GM19025 (cell line): ENCODE results near the gene PRTG.
"Not testable (repeated sequence)": the region's sequence is repeated elsewhere in the genome, so short reads cannot be mapped to it uniquely, and the experiment has no call there.

Source experiments
- ATAC-seq: cut with Tn5 transposase; IDR thresholded peaks from one replicate; pipeline ENCODE4 v1.9.1; 2021; ENCODE audit warnings: mild to moderate bottlenecking, low read depth, moderate library complexity; ENCODE audit not compliant: unreplicated experiment

PRTG gene, protein sequence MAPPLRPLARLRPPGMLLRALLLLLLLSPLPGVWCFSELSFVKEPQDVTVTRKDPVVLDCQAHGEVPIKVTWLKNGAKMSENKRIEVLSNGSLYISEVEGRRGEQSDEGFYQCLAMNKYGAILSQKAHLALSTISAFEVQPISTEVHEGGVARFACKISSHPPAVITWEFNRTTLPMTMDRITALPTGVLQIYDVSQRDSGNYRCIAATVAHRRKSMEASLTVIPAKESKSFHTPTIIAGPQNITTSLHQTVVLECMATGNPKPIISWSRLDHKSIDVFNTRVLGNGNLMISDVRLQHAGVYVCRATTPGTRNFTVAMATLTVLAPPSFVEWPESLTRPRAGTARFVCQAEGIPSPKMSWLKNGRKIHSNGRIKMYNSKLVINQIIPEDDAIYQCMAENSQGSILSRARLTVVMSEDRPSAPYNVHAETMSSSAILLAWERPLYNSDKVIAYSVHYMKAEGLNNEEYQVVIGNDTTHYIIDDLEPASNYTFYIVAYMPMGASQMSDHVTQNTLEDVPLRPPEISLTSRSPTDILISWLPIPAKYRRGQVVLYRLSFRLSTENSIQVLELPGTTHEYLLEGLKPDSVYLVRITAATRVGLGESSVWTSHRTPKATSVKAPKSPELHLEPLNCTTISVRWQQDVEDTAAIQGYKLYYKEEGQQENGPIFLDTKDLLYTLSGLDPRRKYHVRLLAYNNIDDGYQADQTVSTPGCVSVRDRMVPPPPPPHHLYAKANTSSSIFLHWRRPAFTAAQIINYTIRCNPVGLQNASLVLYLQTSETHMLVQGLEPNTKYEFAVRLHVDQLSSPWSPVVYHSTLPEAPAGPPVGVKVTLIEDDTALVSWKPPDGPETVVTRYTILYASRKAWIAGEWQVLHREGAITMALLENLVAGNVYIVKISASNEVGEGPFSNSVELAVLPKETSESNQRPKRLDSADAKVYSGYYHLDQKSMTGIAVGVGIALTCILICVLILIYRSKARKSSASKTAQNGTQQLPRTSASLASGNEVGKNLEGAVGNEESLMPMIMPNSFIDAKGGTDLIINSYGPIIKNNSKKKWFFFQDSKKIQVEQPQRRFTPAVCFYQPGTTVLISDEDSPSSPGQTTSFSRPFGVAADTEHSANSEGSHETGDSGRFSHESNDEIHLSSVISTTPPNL

DNA sequence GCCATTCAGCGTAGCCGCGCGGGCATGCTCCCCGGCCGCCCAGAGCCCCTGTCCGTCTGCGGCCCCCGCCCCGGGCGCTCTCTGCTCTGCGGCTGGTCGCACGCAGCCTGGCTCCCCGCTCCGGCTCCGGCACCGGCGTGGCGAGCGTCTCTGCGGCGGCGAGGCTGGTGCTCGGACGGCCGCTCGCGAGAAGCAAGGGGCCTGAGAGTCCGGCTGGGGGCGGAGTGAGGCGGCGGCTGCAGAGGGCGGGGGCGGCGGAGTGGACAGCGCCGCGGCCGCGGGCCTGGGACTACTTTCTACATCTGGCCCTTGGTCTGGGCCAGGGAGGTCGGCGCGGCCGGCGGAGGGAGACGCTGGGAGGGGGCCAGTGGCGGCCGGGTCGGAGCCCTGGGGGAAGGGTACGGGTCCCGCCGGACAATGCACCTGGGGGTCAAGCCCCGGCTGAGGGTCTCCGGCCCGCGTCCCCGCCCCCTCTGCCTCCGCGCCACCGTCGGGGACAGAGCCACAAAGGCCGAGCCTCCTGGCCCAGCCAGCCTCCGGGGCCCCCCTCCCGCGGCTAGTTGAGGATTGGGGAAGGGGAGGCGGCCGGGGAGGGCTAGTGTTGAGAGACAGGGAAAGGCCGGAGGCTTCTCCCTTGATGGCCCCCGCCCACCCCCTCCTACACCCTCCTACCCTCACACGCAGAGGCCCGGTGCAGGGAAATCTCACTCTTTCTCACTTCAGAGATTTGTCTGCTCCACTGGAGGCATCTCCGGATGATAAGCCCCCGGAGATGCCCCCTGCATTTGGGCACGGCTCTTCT, at the start of gene PRTG:
Gene PRTG, minus strand, starts transcription at position 226 of the 802 bp plus-strand sequence. Its CDS starts 221 bp downstream, at position 5.
- no peak for ATAC-seq

DNA sequence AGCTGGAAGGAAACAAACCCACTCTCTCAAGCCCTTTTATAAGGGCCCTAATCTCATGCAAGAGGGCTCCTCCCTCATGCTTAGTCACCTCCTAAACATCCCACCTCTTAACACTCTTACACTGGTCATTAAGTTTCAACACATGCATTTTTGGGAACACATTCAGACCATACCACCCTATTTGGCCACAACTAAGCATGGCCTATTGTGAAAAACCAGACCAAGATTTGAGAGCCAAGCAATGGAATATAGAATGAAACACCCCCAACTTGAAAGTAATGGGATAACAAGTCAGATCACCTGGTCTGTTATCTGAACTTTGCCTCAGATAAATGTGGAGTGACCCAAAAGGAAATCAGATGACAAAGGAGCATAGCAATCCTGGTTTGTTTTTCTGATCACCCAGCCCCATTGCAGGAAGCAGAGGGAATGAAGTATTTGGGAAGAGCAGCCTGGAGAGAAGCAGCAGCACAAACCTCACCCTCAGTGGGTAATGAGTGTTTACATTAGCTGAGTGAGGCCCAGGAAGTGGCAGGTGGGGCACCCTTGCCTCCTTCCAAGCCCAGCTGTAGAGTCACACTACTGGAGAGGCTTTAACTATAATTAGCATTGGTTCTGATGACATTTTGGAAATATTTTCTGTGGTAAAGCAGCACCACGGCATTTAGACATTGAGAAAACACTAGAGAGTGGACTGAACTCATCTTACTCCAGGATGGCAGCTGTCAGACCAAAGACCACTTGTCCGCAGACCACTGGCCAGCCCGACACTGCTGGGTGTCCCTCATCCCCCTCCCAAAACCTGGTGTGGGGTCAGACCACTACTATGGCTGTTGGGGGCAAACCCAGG, 48.8 kb upstream of the PRTG start:
- ATAC-seq: no peak

DNA sequence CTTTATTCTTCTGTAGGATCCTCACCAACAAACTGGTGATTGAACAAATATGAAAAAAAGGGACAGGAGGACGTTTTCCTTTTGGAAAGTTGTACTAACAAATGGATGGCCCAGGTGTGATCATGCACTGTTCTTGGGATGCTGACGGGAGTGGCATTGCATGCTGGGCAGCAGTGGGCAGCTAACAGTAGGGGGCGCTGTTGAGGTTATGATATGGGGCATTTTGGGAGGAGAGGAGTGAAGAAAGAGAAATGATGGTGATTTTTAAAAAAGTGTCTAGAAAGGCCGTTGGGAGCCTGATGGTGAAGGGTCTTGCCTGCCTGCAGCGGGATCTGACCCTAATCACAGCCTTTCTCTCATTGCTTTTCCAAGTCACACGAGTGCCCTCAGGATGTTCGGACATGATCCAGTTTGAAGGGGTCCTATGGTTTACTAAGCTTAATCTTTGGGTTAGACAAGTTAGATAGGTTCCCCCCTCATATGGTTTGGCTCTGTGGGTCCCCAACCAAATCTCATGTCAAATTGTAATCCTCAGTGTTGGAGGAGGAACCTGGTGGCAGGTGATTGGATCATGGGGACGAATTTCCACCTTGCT, 46.2 kb upstream of the PRTG start:
- ATAC-seq: no peak

DNA sequence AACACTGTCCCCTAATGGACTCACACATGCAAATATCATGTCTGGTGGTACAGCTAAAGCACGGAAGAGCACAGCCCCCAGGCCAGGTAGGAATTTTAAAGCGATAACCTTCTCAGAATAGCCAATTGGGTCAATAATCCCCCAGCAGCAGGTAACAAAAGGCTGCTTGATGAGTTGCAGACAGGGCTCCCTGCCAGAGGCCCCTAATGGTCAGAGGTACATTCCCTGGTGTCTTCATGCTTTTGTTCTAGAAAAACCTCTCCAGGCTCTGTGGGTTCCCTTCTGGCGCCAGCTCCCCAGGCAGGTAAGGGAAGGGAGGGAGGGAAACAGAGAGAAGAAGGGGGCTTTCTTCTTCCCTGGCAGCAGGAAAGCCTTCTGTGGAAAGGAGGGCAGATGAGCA, 43.4 kb upstream of the PRTG start:
- no peak for ATAC-seq

DNA sequence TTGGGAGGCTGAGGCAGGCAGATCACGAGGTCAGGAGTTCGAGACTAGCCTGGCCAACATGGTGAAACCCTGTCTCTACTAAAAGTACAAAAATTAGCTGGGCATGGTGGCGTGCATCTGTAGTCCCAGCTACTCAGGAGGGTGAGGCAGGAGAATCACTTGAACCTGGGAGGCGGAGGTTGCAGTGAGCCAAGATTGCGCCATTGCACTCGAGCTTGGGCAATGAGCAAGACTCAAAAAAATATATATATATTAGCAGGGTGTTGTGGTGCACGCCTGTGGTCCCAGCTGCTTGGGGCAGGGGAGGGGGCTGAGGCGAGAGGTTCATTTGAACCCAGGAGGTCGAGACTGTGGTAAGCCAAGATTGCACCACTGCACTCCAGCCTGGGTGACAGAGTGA, 42.6 kb upstream of the PRTG start:
- not testable (repeated sequence) for ATAC-seq

DNA sequence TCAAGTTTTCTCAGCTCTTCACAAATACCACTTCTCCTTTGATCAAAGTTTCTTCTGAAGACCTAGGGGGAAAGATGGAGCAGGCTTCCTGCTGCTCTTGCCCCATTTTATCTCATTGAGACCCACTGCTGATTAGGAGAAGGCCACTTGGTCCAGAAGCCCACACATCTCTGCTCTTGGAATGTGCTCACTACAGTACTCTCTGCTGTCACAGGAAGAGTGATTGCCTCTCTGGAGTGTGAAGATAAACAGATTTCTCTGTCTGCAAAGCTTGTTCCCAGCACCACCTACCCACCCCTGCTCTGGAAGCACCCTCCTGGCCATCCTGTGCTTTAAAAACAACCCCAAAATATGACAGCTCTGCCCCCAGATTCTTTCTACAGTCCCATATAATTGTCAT, 41.3 kb upstream of the PRTG start:
- ATAC-seq: no peak

DNA sequence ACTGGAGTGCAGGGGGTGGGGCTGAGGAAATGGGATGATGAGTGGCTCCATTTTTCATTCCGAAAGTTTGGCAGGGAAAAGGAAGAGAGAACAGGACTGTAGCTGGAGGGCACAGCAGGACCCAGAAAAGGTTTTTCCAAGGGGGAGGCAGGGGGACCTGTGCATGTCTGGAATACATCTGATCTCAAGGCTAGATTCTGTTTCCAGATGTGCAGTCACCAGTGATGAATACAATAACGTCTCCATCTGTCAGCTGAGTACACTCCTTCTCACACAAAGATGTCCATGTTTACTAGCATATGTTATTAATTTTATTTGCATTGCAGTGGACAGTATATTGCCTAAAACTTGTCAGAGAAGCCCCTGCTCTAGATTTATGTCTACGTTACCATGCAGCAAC, 39.9 kb upstream of the PRTG start:
- ATAC-seq: no peak

DNA sequence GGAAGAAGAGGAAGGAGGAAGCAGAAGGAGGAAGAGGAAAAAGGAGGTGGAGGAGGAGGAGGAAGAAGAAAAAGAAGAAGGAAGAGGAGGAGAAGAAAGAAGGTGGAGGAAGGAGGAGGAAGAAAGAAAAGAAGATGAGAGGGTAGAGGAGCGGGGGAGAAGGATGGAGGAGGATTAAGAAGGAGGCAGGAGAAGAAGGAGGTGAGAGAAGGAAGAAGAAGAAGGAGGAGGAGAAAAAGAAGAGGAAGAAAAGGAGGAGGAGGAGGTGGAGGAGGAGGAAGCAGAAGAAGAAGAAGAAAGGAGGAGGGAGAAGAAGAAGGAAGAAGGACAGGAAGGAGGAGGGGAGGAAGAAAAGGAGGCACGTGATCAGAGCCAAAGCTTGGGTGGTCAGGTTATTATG, 37.3 kb upstream of the PRTG start:
- no peak for ATAC-seq

DNA sequence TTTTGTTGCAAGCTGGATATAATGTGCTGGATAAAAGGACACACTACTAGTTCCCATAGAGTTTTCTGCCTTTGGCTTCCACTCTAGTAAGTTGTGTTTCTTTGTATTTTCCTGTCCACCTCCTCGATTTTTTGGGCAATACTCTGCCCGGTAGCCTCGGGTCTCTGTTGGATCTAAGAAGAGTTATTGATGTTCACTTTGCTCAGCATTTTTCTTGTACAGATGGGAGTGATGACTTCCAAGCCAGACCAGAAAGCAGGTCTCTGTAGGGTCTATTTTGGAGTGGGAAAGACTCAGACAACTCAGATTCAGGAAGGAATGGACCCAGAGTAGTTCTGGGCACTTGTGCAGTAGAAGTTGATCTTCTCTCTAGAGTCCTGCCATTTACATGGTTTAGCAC, 36.0 kb upstream of the PRTG start:
- no peak for ATAC-seq

DNA sequence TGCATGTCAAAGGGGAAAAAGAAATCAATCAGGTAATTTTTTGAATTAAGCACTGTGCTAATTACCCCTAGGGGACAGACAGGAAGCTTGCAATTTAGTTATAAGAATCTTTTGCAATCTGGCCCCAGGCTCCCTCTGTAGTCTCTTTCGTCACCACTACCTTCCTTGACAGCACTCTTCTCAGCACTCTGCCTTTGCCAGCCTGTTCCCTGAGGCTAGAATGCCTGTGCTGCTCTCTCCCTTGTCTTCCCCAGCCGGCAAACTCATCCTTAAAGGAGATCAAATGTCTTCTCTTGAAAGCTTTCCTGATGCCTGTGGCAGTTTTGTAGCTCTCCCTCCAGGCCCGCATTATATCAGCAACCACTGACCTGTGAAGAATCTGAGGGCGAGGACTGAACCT, 32.4 kb upstream of the PRTG start:
- no peak for ATAC-seq

DNA sequence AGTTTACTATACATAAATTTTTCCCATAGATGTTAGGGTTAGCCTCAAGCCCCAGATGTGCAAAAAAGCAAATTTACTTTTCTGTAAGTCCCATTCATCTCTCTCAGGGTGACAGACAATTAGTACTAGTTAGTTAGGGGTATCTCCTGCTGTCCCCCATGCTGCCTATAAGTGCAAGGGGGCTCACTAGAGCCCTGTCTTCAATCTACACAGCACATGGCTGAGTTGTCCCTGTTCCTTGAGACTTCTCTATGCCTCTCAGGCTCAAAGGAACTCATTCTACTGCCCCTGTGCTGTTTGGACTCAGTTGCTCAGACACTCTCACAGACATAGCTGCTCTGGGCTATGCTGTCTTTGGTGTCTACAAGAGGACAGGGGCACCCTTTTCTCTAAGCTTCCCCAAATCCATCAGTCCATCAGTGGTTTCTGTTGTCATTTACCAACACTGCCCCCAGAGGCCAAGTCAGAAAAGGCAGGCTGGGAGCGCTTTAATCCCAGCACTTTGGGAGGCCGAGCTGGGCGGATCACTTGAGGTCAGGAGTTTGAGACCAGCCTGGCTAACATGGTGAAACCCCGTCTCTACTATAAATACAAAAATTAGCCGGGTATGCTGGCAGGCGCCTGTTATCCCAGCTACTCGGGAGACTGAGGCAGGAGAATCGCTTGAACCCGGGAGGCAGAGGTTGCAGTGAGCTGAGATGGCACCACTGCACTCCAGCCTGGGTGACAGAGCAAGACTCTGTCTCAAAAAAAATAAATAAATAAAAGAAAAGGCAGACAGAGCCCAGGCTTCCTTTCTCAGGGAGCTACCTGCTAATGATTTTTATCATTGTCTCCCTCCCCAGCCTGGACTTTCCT, 31.4 kb upstream of the PRTG start:
- no peak for ATAC-seq

DNA sequence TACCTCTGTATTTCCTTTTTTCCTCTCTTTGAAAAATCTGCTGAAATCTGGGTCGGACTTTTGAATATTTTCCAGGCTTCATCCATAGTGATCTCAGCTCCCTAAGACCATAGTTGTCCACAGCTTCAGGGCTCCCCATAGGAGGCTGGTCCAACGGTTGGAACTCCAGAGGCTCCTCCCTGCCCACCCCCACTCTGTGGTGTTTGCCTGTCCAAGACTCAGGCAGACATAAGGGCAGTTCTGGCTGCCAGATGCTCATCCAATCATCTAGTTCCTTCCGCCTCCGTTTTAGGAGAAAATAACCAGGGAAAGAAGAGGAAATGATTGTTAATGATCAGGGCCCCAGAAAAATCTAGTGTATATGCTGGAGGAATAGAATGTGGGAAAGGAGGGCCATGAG, 27.9 kb upstream of the PRTG start:
- no peak for ATAC-seq

DNA sequence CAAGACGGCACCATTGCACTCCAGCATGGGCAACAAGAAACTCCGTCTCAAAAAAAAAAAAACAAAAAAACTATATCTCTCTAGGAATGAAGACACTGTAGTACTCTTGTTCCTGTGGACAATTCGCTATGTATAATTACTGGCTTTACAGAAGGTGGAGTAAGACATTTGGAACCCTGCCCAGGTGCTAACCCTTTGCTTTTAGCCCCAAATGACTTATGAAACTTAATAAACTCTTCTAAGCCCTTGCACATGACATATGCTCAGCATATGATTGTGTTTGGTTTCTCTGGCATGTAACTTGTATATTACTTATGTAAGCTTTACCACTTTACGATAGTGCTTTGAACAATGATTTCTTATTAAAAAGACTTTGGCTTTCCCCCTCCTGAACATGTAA, 27.3 kb upstream of the PRTG start:
- no peak for ATAC-seq

DNA sequence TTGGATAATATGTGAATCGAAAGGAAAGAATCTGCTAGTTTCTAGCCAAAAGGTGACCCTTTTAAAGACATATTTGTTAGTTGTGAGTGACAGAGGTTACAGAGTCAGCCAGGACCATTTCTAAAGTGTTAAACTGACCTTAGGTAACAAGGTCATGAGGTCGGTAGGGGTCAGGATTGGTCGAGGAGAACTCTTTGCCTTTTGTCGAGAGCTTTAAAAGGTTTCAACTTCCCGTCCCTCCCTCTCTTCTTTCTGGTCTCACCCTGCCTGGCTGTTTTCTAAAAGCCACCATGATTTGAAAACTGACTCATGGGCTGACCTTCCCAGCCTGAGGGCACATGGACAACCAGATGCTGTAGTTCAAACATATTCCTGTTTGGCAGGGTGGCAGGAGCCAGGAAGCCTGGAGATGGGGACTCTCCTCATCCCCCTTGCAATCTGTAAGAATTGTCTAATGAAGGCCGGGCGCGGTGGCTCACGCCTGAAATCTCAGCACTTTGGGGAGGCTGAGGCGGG, 25.8 kb upstream of the PRTG start:
- ATAC-seq: no peak

DNA sequence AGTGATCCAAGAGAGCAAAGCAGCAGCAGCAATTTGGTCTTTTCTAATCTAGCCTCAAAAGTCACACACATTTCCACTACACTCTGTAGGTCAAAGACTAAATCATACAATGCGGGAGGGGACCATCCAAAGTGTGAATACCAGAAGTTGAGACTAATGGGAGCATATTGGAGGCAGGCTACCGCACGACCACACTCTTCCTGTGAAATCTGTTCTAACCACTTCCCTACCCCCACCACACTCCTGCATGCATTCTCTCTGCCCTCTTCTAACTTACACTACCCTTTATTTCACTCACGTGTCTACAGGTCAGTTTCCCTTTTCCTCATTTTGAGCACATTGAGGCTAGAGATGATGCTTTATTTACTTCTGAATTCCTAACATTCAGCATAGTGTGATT, 23.7 kb upstream of the PRTG start:
- ATAC-seq: no peak

DNA sequence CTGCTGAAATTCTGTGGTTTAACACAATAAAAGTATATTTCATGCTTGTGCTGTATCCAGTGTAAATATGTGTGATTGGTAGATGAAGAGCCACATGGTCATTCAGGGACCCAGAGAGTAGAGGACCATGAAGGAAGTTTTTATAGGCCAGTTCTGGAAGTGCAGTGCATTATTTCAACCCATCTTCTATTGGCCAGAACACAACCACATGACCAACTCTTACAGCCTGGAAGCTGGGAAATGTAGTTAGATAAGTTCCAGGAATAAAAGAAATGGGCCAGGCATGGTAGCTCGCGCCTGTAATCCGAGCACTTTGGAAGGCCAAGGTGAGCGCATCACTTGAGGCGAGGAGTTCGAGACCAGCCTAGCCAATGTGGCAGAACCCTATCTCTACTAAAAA, 21.4 kb upstream of the PRTG start:
- no peak for ATAC-seq

DNA sequence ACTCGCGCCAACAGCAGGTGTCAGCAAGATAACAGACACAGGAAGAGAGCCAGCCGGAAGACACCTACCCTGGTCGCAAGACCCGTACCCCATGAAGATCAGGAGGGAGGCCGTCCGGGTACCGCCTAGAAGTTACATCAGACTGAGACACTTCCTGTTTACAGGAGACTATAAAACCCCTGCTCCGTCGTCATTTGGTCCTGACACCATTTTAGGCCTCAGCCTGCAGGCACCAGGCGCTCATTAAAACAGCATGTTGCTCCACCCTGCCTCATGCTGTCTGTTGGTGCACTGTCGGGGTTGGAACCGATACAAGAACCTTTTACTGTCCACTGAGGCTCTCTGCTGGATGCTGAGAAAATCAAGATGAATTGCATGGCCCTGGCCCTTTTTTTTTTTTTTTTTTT, 15.6 kb upstream of the PRTG start:
- ATAC-seq: no peak

DNA sequence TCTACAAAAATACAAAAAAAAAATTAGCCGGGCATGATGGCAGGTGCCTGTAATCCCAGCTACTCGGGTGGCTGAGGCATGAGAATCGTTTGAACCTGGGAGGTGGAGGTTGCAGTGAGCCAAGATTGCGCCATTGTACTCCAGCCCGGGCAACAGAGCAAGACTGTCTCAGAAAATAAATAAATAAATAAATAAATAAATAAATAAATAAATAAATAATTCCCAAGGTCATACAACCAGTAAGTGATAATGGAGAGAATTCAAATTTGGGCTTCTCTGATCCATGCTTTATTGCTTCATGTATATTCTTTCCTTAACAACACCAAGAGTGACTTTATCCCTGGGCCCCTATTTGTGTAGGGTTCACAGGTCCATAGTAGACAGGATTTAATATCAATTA, 10.5 kb upstream of the PRTG start:
- not testable (repeated sequence) for ATAC-seq
